Activated CD4-positive, CD25-positive, alpha-beta regulatory T cell treated with anti-CD3 and anti-CD28 coated beads, Interleukin-2, amount 50 U/mL, for 72 hours (primary cell): ENCODE results near the gene TSHZ1.
"Not testable (repeated sequence)": the region's sequence is repeated elsewhere in the genome, so short reads cannot be mapped to it uniquely, and the experiment has no call there.

ENCODE experiments used
- DNase-seq: peaks from one replicate; pipeline ENCODE4 v3.0.0; 2021

The TSHZ1 gene

DNA sequence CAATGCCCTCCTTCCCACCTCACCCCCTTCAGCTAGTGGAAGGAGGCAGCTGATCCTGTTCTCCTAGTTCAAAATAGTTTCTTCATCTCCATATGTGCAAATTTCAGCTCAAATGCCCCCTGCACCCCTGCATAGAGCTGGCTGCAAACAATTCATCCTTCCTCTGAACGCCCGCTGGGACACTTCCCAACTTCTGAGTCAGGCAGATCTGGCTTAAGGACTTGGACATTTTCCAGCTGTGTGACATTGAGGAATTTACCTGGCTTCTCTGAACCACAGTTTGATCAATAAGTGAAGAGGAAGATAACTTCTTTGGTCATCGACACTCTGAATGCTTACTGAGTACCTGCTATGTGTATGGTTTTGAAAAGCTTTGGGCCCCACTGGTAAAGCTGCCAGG, 25.1 kb upstream of the TSHZ1 start:
- no peak for DNase-seq

DNA sequence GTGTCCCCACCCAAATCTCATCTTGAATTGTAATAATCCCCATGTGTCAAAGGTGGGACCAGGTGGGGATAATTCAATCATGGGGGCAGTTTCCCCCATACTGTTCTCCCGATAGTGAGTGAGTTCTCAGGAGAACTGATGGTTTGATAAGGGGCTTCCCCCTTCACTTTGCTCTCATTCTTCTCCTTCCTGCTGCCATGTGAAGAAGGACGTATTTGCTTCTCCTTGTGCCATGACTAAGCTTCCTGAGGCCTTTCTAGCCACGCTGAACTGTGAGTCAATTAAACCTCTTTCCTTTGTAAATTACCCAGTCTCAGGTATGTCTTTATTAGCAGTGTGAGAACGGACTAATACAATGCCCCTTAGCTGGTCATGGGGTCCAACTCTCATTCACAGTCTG, 22.9 kb upstream of the TSHZ1 start:
- not testable (repeated sequence) for DNase-seq

DNA sequence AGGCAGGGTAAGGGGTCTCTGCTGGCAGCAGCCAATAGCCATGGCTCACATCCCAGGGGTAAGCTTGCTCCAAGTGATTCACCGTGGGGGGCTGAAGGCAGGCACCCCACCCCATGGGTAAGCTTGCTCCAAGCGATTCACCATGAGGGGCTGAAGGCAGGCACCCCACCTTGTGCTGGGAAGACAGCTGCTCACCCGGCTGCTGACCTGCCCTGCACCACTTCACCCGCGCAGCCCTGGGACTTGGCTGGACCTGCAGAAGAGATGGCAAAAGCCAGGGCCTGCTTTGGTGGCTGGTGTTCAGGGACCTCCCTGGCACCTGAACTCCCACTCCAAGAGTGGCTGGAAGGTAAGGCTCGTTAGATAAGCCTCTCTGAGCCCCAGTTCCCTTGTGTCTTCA, 20.9 kb upstream of the TSHZ1 start:
- no peak for DNase-seq

DNA sequence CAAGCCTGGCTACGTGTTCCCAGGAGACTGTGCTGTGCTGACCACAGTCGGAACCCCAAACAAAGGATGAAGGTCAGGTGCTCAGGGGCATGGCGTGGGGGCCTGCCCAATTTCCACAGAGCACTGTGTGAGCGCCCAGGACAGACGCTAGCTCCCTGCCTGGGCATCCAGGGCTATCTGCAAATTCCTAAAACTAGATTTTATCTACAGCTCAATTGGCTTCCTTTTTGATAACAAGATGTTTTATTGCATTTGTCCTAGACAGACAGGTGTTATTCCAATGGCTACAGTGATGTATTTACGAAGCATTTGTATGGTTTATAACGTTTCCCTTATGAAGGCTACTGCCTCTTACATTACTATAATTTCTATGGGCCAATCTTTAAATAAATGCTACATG, 17.7 kb upstream of the TSHZ1 start:
- DNase-seq = no peak

DNA sequence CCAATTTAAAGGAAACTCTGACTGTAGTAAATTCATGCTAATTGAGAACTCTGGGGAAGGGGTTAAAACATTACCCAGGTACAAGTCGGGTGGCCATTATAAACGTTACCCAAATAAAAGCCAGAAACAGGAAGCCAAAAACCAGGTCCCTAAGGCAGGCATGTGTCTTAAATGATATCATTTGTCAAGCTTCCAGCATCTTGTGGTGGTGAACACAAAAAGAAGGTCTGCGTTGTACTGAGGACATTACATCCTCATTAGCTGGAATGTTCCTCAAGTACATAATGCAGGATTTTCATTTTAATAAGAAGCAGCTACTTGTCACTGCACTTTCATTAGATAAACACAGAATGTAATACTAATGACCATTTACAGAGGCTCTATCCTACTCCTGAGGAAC, 12.6 kb upstream of the TSHZ1 start:
- no peak for DNase-seq

DNA sequence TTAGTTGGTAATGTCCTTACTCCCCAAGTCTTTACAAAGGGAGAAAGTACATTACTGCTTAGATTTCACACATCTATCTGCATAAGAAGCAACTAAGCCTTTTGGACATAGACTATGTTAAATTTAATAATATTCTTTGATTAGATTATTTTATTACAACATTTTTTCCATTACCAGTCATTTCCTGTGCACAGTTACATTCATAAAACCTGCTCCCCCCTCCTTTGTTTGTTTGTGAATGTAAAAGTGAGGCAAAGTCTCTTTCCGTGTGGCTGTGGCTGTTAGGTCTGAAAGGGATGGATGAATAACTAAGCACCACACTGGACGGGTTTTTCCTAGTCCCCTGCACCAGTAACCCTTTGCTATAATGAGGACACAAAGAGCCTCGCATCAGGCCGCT, 11.3 kb upstream of the TSHZ1 start:
- no peak for DNase-seq

DNA sequence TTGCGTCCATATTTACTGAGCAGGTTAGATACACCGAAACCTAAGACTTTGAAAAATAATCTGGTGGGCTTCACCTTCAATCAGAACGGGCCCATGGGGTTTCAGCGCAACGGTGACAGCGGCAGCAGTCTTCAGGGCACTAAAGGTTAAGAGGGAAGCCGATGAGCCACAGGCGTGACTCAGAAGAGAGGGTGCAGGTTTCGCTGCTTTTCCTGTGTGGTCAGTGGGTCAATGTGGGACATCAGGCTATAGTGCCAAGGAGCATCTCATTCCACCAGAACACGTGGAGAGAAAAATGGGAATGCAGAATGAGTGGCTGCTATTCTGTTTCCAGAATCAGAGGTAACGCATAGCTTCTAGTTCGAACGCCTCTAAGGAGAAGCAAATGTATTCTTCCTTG, 10.5 kb upstream of the TSHZ1 start:
- DNase-seq = no peak

DNA sequence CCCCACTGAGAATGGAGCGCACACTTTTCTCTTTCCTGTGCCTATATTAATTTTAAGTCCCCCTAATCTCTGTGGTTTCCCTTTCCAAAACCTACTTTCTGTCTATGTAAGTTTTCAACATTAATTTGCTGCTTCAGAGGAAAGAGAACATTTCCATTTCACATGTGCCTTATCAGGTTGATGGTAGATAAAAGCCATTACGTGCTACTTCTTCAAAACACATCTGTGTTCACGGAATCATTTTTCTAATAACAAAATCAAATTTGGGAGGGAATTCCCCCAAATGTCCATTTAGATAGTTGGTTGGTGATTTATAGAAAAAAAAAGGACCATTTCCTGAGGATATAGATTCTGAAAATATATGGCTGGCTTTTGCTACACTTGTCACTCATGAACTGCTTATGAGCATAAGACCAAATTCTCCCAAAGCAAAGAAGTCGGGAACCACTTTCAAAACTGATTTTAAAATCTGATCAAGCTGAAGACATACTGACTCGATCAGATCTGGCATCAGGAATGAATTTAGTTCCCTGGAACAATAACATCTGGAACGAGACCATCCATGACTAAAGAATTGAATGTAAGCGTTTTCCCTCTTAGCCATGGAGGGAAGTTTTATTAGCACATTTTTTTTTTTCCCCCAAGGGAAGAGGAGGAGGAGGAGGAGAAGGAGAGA, 9.9 kb upstream of the TSHZ1 start:
- no peak for DNase-seq

DNA sequence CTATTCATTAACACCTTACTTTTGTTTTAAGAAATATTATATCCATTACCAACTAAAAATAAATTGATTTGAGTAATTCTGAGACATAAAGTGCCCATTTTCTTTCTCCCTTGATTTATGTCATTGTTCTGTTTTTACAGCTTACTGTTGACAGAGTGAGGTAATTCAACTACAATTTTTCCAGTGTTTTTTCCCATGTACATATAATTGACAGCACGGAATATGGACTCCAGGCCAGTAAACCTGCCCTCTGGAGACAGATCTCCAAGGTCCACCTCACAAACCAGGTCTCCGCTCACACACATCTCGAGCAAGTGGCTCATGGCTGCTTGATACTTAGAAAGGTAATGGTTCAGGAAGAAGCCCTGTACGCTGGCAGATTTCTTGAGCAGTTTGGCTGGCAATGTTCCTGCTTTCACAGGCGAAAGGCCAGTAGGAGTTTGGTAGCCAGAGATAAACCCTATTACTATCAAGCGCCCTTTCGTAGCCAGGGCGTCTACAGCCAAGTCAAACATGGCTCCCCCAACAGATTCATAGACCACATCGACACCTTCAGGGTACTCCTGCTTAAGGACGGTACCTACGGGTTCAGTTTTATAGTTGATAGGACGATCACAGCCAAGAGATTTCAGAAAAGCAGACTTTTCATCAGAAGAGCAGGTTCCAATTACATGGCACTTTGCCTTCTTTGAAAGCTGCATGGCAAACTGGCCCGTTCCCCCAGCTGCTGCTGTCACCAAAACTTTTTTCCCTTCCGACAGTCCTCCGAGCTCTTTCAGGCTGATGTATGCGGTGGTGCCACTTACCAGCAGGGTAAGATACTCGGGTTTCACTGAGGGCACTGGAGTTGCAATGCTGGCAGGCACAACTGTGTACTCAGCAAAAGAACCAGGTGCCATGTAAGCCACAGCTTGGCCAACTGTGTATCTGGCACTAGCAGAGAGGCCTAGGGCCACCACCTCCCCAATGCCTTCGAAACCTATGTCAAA, 9.0 kb upstream of the TSHZ1 start:
- DNase-seq = no peak

DNA sequence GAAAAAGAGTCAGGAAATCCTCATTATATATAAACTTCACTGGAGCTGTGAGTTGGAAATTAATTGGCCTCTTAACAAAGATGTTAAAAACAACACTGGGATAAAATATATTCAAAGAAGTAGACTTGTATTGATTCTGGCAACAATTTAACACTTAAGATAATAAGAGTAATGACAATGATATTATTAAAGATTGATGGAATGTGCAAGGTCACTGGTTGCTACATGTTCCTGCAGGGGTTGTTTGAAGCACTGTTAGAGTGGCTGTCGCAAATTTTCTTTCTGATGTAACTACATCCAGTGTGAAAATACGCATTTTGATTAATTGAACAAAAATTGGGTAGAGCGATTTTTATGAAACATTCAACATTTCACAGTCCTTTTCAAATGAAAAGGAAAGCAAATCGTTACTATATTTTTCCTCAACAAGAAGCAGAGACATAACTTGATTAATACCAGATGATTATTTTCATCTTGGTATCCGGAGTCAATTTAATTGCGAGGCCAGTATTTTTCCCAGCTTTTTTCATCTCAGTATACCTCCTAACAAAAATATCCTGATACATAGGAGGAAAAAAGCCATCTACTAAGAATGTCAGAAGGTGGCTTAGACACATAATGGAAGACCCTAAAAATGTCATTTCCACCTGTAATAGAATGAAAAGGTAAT, 7.8 kb upstream of the TSHZ1 start:
- no peak for DNase-seq

DNA sequence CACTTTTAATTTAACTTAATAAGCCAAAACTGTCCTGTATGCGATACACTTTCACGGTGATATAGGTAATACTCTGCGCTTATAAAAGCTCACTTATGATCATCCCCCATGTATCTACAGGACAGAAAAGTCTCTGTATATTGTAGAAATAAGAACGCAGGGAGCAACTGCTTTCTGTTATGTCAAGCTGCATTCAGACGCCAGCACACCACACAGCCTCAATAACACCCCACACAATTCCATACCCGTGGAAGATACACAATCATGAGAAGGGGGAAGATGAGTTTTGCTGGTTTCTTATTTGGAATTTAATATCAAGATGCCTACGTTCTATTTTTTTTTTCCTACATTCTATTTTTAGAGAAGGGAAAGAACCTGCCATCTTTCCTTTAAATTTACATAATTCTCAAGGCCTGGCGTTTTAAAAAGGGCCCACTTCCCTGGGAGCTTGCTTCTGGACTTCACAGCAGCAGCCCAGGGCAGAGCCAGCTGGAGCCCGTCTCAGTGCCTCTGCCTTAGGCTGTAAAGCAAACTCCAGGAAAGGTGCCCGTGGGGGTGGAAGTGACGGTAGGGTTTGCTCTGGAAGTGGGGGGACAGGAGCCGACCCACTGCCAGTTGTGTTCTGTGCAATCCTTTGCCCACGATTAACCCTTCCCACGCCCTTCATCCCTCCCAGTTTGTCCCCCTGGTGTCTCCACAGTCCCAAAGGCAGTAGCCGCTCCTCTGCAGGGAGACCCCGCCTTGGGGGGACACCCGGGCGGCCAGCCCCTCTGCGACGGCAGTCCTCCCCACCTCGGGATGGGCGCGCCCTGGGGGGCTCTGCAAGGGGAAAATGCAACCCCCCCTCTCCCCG, 7.0 kb upstream of the TSHZ1 start:
- DNase-seq = no peak

DNA sequence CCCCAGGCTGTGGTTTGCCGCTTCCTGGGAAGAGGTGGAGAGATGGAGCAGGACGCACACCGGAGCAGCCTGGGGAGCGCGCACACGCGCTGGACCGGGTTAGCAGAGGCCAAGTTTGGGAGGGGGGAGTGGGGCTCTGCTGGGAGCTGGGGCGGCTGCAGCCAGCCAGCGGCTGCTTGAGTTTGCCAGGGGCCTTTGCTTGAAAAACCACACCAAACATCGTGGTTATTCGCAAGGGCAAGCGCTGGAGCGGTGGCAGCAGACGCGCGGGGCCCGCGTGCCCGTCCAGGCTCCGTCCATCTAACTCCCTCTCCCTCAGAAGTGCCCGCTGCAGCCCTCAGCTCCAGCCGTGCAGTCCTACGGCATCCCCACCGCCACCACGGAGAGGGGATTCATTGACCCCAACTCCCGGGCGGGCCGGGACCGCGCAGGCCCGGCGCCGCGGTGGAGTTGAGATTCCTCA, 6.3 kb upstream of the TSHZ1 start:
- DNase-seq = no peak

DNA sequence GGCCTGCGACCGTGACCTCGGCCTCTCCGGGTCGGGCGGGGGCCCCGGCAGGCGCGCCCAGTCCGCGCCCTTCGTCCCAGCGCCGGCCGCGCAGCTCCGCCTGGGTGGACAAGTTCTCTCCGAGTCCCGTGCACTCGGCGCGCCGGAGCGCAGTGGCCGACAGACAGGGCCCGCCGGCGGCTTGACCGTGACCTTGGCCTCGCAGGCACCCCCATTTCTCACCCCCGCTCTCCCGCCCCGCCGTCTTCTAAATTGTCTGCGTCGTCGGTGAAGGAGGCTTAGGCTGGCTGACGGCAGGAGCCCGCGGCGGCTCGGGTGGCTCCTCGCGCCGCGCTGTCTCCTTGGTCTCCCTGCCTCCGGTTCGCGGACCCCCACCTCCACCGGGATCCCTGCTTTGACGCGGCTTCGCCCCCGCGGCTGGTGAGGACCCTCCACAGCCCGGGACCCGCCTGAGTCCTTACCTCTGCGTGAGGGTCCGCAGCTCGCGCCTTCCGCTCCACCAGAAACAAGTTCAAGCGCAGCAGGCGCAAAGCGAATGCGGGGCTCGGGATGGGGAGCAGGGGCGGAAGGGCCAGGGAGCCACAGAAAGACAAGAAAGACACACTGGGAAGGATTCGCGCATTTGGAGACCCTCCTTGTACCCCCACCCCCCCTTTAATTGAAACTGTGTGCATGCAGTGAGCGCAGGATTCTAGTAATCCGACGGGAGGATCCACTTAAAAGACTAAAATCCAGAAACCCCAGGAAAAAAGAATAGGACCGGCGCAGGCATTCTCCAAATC, 5.7 kb upstream of the TSHZ1 start:
- DNase-seq = no peak

DNA sequence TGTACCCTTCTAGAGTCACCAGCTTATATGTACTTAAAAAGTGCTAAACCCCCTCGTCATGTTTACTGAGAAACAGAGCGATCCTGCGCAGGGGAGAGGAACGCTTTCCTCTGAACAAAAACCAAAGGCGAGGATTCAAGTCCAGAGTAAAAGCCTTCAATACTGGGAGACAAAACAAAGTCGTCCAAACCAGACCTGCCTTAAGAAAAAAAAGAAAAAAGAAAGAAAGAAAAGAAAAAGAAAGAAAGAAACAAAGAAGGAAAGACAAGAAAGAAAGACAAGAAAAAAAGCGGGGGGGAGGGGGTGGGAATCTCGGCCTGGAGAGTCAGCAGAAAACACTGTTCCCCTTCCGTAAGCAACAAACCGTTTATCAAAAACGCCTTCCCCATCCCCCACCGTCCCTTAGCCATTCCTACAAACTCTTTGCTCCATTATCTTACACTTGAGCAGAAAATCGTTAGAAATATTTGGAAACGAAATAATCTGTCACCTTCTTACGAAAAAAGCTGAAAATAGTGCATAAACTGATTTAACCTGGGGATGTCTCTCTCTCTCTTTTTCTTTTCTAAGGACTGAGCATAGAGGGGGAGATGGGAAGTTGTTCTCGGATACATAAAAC, 5.0 kb upstream of the TSHZ1 start:
- no peak for DNase-seq

DNA sequence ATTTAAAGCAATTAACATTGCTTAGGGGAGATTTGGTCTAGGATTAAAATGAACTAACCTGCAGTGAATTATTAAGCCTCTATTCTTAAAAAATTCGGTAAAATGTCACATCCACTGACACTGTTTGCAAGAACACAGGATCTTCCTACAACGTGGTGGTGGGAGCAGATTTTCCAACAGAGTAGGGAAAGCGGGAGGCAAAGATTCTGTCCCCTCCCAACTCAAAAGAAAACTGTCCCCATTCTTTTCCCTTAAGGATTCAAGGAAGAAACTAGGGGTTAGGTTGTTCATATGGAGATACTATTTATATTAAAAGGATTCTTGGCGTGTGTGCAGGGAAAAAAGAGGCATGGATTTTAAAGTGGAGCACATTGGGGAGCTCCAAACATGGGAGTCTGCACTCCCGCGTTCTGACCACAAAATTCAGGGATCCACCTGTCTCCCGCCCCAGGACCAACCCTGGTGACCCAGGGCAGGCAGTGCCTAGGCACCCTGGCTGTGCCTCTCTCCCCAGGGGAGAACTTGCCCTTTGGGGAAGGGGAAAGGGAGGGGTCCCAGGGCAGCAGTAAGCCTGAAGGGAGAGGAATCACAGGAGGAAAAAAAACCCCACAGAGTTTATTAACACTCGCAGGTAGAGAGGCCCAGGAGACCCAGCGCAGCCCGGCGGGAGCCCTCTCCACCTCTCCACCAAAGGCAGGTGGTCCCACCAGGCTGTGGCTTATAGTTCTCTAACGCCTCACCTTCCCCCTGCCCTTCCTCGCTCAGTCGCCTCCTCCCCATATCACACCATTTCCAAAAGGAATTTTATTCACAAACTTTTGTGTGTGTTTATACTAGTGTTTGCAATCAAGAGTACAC, 3.9 kb upstream of the TSHZ1 start:
- no peak for DNase-seq

DNA sequence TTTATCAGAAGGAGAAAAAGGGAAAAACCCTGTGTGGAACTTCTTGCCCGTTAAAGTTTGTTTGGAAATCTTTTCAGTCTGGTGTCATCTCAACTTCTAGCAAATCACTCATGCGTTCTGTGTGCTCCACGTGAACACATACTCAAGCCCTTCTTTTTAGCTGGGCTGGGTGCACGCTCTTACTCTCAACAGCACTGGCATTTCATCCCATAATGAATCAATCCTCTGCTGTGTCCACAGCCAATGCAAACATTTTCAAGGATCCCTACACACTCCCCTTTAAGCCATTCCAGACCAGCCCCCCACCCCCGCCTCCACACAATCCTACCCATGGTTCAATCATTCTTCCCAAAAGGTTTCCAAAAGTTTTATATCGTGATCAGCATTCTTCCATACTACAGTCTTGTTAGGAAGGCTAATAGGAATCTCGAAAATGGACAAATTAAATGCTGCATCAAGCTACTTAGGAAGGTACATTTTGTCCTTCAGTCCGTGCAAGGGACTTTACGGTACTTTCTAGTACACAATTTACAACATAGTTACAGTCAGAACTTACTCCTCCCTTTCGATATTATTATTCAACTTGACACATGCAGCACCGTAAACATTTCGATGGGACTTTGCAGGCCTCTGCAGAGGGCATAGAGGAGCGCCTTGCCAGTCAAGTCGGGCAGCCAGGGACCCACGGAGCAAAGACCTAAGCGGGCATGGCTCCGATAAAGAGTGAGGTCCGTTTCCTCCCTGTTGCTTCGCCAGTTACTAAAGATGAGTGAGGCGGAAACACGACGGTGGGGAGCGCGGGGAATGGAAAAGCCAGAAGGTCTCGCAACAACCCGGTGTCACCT, 3.1 kb upstream of the TSHZ1 start:
- no peak for DNase-seq

DNA sequence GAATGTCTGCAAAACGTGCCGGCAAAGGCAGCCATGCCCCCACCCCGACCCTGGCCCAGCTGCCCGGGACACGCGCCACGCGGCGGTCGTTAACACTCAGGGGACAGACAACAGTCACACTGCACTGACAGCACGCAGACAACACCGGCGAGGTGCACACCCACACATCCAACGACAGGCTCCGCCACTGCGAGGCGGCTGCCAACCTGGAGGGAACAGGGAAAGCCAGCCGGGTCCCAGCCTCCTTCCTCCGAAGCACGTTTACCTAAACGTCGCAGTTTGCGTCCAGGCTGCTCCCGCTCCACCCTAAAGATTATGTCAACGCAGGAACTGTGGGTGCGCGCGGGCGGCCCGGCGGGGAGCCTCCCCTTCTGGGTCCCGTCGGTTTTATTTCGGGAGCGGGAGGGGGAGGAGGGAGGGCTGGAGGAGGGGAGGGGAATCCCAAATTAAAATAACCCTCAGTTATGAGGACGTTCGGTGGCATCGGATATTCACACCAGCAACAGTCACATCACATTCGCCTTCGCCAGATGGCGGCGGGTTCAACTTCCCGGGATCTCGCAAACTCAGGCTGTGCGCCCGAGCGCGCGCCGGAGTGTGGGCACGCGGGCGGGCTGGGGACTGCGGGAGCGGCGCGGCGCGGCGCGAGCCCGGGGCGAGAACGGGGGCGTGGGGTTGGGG, 2.3 kb upstream of the TSHZ1 start:
- peak; percentile 52 for DNase-seq

DNA sequence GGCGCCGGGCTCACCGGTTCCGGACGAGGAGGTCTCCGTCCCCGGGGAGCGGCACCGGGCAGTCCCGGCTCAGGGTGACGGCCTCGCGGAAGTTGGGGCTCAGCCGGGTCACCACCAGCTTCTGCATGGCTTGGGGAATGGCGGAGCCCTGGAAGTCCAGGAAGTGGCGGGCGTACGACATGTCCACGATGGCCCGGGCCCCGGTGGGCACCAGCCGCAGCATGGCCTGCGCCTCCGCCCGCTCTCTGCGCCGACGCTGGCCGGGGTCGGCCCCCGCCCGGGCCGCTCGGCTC, 1.8 kb upstream of the TSHZ1 start:
- DNase-seq = no peak
